ENCODE results near the gene ZSWIM7.

The ZSWIM7 gene

DNA sequence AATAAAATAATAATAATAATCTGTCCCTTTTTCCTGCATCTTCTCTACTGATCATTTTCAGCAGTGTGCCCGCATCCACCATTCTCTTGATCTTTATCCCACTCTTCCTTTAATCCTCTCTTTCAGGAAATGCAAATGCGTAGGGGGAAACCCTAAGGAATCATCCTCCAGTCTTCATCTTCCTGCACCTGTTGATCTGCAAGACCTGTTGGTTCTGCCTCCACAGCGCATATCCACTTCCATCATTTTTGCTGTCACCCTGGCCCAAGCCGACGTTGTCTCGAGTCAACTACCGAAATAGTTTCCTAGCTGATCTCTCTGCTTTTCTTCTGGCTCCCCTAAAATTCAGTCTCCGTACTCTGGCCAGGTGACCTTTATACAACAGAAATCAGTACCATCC, 30.0 kb downstream of the ZSWIM7 start:
- no peak for DNase-seq (ENCODE audit: low read depth)
- no peak for TF ChIP-seq CTCF (IDR thresholded peaks at IDR 0.05; ENCODE audit: insufficient read depth, low read depth, low read length, missing control alignments)
- H3K4me3 ChIP-seq (ENCODE audit: low read depth, low read length), result no peak overlapping the region

- no peak for DNase-seq (ENCODE audit: low read depth)
- no peak overlapping the region for H3K4me3 ChIP-seq (ENCODE audit: low read depth, low read length)
- no peak for TF ChIP-seq CTCF (IDR thresholded peaks at IDR 0.05; ENCODE audit: insufficient read depth, low read depth, low read length, missing control alignments)
These were observed 31.7 kb downstream of the ZSWIM7 start for GRCh38 chr17:15967706-15968399.

GRCh38 chr17:15966879-15967248, 32.6 kb downstream of the ZSWIM7 start:
- DNase-seq (ENCODE audit: low read depth), result no peak
- no peak overlapping the region for H3K4me3 ChIP-seq (ENCODE audit: low read depth, low read length)
- no peak for TF ChIP-seq CTCF (IDR thresholded peaks at IDR 0.05; ENCODE audit: insufficient read depth, low read depth, low read length, missing control alignments)

GRCh38 chr17:15966183-15966878, 33.2 kb downstream of the ZSWIM7 start:
- DNase-seq (ENCODE audit: low read depth), result no peak
- no peak for TF ChIP-seq CTCF (IDR thresholded peaks at IDR 0.05; ENCODE audit: insufficient read depth, low read depth, low read length, missing control alignments)
- H3K4me3 ChIP-seq (ENCODE audit: low read depth, low read length), result no peak overlapping the region

DNA sequence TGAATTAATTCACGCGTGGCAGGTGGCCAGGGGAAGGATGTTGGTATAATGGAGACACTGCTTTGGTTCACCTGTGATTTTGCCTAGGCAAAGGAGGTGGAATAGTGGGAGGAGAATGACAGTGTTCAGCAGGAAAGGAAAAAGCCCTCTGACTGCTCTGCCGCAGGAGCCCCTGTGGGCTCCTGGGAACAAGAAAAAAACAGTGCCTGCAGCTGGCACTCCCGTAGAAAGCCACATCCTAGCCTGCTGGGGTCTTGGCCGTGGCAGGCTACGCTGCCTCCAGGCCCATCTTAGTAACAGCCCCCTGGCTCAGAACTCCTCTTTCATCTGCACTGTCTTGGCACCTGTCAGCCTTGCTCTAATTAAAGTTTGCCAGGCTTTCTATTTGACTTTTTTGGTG, 34.0 kb downstream of the ZSWIM7 start:
- no peak for TF ChIP-seq CTCF (IDR thresholded peaks at IDR 0.05; ENCODE audit: insufficient read depth, low read depth, low read length, missing control alignments)
- no peak for DNase-seq (ENCODE audit: low read depth)
- H3K4me3 ChIP-seq (ENCODE audit: low read depth, low read length), result no peak overlapping the region

DNA sequence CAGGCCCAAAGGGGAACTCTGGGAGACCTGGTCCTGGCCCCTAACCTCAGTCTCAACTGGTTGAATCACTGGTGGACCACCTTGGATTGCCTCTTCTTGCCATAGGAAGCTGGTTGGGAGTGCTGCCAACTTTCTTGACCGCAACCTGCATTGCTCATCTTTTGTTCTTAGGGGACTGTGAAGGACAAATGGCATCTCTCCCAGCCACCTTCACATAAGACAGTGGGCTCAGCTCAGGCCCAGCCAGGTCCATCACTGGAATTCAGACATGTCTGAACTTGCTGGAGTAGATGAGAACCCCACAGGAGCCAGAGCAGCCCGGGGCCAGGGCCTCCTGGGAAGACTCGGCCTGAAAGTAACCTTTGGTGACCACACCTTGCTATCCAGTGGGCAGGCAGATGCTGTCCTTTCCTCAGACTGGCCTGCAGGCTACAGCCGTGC, 35.8 kb downstream of the ZSWIM7 start:
- no peak for DNase-seq (ENCODE audit: low read depth)
- no peak for TF ChIP-seq CTCF (IDR thresholded peaks at IDR 0.05; ENCODE audit: insufficient read depth, low read depth, low read length, missing control alignments)

More for the DNA sequence above, 35.8 kb downstream of the ZSWIM7 start:
- no peak overlapping the region for H3K4me3 ChIP-seq (ENCODE audit: low read depth, low read length)

Measured in GM12865 (cell line).